NCI-H69 (cell line): ENCODE data around the gene DPP3.
"Not testable (repeated sequence)": the region's sequence is repeated elsewhere in the genome, so short reads cannot be mapped to it uniquely, and the experiment has no call there.

Experiments used
- DNase-seq: peaks from one replicate; lab custom pipeline; 2025; lab: John Stamatoyannopoulos, UW

DPP3 gene

GRCh38 chr11:66530927-66531709 is 50.9 kb downstream of the DPP3 start:
- no peak for DNase-seq

GRCh38 chr11:66531841-66532240 is 51.6 kb downstream of the DPP3 start:
- no peak for DNase-seq

GRCh38 chr11:66532784-66533183 is 52.5 kb downstream of the DPP3 start:
- DNase-seq, result no peak

- no peak for DNase-seq
Observed at GRCh38 chr11:66539170-66539869, 59.1 kb downstream of the DPP3 start.

- DNase-seq, result no peak
Observed at GRCh38 chr11:66539870-66540213, 59.6 kb downstream of the DPP3 start.

- DNase-seq, result not testable (repeated sequence)
Observed at GRCh38 chr11:66540598-66540997, 60.4 kb downstream of the DPP3 start.

GRCh38 chr11:66541892-66542291 is 61.7 kb downstream of the DPP3 start:
- DNase-seq, result no peak

GRCh38 chr11:66542362-66542761 is 62.1 kb downstream of the DPP3 start:
- DNase-seq, result no peak

GRCh38 chr11:66543263-66544107 is 63.3 kb downstream of the DPP3 start:
- no peak for DNase-seq

GRCh38 chr11:66544952-66545351 is 64.7 kb downstream of the DPP3 start:
- DNase-seq, result not testable (repeated sequence)

GRCh38 chr11:66545701-66546367 is 65.6 kb downstream of the DPP3 start, which contains the start of gene ZDHHC24:
TSS of gene ZDHHC24 (minus strand) at chr11:66546048. CDS start at chr11:66546003, 45 bp downstream.
- peak; percentile 99 for DNase-seq

GRCh38 chr11:66546368-66546965 is 66.2 kb downstream of the DPP3 start, which contains the start of gene ACTN3:
TSS of gene ACTN3 (plus strand) at chr11:66546903. CDS start at chr11:66546938, 35 bp downstream.
- no peak for DNase-seq

GRCh38 chr11:66546966-66547661 is 66.9 kb downstream of the DPP3 start:
- no peak for DNase-seq

- DNase-seq, result no peak
Observed at GRCh38 chr11:66547662-66548009, 67.4 kb downstream of the DPP3 start.

GRCh38 chr11:66548041-66548440 is 67.8 kb downstream of the DPP3 start:
- peak; percentile 28 for DNase-seq

GRCh38 chr11:66548774-66549630 is 68.8 kb downstream of the DPP3 start:
- no peak for DNase-seq

- DNase-seq, result no peak
Observed at GRCh38 chr11:66549696-66550095, 69.5 kb downstream of the DPP3 start.

- no peak for DNase-seq
Observed at GRCh38 chr11:66550887-66551286, 70.7 kb downstream of the DPP3 start.

GRCh38 chr11:66554602-66555001 is 74.4 kb downstream of the DPP3 start:
- no peak for DNase-seq

GRCh38 chr11:66555416-66555815 is 75.2 kb downstream of the DPP3 start:
- DNase-seq, result no peak
